ENCODE measurements around the gene MSL1. TPM values are rescaled to one million over a fixed set of nuclear protein-coding genes. Genes with fewer than 3 reads are reported as not detected.

Gene MSL1
- total and polyA plus RNA-seq, 2 of the 13 experiments (the other 11 are each of a cell fraction or from before 2014, with no cell fraction given): 63.8 to 88.5 TPM

DNA sequence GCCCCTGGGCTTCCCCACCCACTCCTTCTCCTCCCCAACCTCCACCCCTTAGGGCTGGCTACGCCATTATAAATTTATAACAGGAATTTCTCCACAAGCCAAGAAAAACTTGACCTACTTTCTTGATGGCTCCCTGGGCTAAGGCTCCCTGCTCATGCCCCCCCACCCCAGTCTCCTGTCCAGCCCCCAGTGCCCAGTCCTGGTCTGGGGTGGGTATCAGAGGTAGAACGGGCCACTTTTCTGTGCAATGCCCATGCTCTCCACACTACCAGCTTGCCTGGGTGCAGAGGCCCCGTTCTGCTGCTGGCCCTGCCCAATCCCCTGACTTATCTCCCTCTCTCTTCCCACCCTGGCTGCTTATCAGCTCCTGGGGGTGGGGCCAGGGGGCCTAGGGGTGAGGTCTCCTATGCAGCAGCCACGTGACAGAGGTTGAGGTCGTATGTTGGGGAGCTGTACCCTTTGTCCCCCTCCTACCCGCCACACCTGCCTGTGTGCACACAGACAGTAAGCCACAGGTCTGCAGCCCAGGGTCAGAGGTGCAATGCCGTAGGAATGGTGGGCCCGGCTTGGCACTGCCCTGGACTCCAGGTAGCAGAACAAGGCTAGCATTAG lies 48.9 kb upstream of the MSL1 start (continued):
- TF ChIP-seq RNF2 (conservative IDR thresholded peaks at IDR 0.05; ENCODE audit: low read depth): no peak
- no peak for TF ChIP-seq ZNF33B (CRISPR knock-in tag; IDR thresholded peaks at IDR 0.05)
- no peak for TF ChIP-seq ZNF235 (CRISPR knock-in tag; IDR thresholded peaks at IDR 0.05; ENCODE audit: borderline replicate concordance)
- no peak for TF ChIP-seq KDM4B (CRISPR knock-in tag; IDR thresholded peaks at IDR 0.05)
- TF ChIP-seq, protein P1, sequence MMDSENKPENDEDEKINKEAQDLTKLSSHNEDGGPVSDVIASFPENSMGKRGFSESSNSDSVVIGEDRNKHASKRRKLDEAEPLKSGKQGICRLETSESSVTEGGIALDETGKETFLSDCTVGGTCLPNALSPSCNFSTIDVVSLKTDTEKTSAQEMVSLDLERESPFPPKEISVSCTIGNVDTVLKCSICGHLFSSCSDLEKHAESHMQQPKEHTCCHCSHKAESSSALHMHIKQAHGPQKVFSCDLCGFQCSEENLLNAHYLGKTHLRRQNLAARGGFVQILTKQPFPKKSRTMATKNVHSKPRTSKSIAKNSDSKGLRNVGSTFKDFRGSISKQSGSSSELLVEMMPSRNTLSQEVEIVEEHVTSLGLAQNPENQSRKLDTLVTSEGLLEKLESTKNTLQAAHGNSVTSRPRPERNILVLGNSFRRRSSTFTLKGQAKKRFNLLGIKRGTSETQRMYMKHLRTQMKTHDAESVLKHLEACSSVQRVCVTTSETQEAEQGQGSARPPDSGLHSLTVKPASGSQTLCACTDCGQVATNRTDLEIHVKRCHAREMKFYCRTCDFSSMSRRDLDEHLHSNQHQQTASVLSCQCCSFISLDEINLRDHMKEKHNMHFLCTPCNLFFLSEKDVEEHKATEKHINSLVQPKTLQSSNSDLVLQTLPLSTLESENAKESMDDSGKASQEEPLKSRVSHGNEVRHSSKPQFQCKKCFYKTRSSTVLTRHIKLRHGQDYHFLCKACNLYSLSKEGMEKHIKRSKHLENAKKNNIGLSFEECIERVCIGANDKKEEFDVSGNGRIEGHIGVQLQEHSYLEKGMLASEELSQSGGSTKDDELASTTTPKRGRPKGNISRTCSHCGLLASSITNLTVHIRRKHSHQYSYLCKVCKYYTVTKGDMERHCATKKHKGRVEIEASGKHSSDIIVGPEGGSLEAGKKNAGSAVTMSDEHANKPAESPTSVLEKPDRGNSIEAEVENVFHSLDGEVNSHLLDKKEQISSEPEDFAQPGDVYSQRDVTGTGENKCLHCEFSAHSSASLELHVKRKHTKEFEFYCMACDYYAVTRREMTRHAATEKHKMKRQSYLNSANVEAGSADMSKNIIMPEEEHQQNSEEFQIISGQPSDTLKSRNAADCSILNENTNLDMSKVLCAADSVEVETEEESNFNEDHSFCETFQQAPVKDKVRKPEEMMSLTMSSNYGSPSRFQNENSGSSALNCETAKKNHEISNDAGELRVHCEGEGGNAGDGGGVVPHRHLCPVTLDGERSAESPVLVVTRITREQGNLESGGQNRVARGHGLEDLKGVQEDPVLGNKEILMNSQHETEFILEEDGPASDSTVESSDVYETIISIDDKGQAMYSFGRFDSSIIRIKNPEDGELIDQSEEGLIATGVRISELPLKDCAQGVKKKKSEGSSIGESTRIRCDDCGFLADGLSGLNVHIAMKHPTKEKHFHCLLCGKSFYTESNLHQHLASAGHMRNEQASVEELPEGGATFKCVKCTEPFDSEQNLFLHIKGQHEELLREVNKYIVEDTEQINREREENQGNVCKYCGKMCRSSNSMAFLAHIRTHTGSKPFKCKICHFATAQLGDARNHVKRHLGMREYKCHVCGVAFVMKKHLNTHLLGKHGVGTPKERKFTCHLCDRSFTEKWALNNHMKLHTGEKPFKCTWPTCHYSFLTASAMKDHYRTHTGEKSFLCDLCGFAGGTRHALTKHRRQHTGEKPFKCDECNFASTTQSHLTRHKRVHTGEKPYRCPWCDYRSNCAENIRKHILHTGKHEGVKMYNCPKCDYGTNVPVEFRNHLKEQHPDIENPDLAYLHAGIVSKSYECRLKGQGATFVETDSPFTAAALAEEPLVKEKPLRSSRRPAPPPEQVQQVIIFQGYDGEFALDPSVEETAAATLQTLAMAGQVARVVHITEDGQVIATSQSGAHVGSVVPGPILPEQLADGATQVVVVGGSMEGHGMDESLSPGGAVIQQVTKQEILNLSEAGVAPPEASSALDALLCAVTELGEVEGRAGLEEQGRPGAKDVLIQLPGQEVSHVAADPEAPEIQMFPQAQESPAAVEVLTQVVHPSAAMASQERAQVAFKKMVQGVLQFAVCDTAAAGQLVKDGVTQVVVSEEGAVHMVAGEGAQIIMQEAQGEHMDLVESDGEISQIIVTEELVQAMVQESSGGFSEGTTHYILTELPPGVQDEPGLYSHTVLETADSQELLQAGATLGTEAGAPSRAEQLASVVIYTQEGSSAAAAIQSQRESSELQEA (CRISPR knock-in tag; IDR thresholded peaks at IDR 0.05; ENCODE audit: not compliant biosample characterization): no peak
- TF ChIP-seq, protein P2, sequence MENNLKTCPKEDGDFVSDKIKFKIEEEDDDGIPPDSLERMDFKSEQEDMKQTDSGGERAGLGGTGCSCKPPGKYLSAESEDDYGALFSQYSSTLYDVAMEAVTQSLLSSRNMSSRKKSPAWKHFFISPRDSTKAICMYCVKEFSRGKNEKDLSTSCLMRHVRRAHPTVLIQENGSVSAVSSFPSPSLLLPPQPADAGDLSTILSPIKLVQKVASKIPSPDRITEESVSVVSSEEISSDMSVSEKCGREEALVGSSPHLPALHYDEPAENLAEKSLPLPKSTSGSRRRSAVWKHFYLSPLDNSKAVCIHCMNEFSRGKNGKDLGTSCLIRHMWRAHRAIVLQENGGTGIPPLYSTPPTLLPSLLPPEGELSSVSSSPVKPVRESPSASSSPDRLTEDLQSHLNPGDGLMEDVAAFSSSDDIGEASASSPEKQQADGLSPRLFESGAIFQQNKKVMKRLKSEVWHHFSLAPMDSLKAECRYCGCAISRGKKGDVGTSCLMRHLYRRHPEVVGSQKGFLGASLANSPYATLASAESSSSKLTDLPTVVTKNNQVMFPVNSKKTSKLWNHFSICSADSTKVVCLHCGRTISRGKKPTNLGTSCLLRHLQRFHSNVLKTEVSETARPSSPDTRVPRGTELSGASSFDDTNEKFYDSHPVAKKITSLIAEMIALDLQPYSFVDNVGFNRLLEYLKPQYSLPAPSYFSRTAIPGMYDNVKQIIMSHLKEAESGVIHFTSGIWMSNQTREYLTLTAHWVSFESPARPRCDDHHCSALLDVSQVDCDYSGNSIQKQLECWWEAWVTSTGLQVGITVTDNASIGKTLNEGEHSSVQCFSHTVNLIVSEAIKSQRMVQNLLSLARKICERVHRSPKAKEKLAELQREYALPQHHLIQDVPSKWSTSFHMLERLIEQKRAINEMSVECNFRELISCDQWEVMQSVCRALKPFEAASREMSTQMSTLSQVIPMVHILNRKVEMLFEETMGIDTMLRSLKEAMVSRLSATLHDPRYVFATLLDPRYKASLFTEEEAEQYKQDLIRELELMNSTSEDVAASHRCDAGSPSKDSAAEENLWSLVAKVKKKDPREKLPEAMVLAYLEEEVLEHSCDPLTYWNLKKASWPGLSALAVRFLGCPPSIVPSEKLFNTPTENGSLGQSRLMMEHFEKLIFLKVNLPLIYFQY (CRISPR knock-in tag; IDR thresholded peaks at IDR 0.05; ENCODE audit: borderline replicate concordance): no peak
- peak; percentile 25; the same call in 1 of the 2 replicates for TF ChIP-seq NR2C2 (CRISPR knock-in tag; IDR thresholded peaks at IDR 0.05; ENCODE audit: borderline replicate concordance)
- TF ChIP-seq, protein P3, sequence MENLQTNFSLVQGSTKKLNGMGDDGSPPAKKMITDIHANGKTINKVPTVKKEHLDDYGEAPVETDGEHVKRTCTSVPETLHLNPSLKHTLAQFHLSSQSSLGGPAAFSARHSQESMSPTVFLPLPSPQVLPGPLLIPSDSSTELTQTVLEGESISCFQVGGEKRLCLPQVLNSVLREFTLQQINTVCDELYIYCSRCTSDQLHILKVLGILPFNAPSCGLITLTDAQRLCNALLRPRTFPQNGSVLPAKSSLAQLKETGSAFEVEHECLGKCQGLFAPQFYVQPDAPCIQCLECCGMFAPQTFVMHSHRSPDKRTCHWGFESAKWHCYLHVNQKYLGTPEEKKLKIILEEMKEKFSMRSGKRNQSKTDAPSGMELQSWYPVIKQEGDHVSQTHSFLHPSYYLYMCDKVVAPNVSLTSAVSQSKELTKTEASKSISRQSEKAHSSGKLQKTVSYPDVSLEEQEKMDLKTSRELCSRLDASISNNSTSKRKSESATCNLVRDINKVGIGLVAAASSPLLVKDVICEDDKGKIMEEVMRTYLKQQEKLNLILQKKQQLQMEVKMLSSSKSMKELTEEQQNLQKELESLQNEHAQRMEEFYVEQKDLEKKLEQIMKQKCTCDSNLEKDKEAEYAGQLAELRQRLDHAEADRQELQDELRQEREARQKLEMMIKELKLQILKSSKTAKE (CRISPR knock-in tag; IDR thresholded peaks at IDR 0.05; ENCODE audit: borderline replicate concordance): no peak
- no peak for TF ChIP-seq MIER2 (CRISPR knock-in tag; IDR thresholded peaks at IDR 0.05)
- TF ChIP-seq, protein P4, sequence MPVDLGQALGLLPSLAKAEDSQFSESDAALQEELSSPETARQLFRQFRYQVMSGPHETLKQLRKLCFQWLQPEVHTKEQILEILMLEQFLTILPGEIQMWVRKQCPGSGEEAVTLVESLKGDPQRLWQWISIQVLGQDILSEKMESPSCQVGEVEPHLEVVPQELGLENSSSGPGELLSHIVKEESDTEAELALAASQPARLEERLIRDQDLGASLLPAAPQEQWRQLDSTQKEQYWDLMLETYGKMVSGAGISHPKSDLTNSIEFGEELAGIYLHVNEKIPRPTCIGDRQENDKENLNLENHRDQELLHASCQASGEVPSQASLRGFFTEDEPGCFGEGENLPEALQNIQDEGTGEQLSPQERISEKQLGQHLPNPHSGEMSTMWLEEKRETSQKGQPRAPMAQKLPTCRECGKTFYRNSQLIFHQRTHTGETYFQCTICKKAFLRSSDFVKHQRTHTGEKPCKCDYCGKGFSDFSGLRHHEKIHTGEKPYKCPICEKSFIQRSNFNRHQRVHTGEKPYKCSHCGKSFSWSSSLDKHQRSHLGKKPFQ (CRISPR knock-in tag; IDR thresholded peaks at IDR 0.05; ENCODE audit: insufficient replicate concordance): no peak
- no peak for TF ChIP-seq FLYWCH1 (CRISPR knock-in tag; IDR thresholded peaks at IDR 0.05)
- no peak for TF ChIP-seq ZNF207 (IDR thresholded peaks at IDR 0.05; ENCODE audit: borderline replicate concordance)
- peak; percentile 99 for TF ChIP-seq ARNTL (CRISPR knock-in tag; IDR thresholded peaks at IDR 0.05)
